PFSK-1 (cell line): ENCODE data around the gene DNAJA4.

Source experiments
- FOXP2 ChIP-seq: optimal IDR thresholded peaks from 2 replicates; pipeline ENCODE3; 2011; ENCODE audit warnings: borderline replicate concordance, control low read depth, inconsistent platforms; ENCODE audit not compliant: insufficient read depth; ENCODE audit errors: extremely low read length, extremely low read depth
- POLR2AphosphoS5 ChIP-seq: IDR thresholded peaks from 2 replicates; pipeline ENCODE4 v1.6.1; 2012; ENCODE audit warnings: low read depth, mild to moderate bottlenecking, control low read depth, low read length, moderate library complexity
- SIN3A ChIP-seq: IDR thresholded peaks from 2 replicates; pipeline ENCODE4 v1.6.1; 2012; ENCODE audit warnings: mild to moderate bottlenecking, low read length, moderate library complexity, borderline replicate concordance; ENCODE audit not compliant: insufficient read depth
- TAF1 ChIP-seq: IDR thresholded peaks from 2 replicates; pipeline ENCODE4 v1.6.1; 2012; ENCODE audit warnings: low read length, control low read depth, borderline replicate concordance; ENCODE audit not compliant: insufficient read depth
- TF ChIP-seq, protein P1 (sequence below), 2 experiments: IDR thresholded peaks; 2 replicates each; pipeline versions ENCODE4 v1.6.1 to v1.8.0; 2011 to 2012; ENCODE audit warnings: low read depth in 2 of 2, low read length in 2 of 2, control low read depth in 1 of 2, inconsistent platforms in 1 of 2, mild to moderate bottlenecking in 1 of 2, moderate library complexity in 1 of 2; ENCODE audit not compliant: insufficient read depth in 1 of 2

Gene DNAJA4

GRCh38 chr15:78313383-78313782, 49.0 kb downstream of the DNAJA4 start:
- no peak for TF ChIP-seq SIN3A
- no peak for TF ChIP-seq TAF1
- no peak for TF ChIP-seq POLR2AphosphoS5
- TF ChIP-seq, protein P1, sequence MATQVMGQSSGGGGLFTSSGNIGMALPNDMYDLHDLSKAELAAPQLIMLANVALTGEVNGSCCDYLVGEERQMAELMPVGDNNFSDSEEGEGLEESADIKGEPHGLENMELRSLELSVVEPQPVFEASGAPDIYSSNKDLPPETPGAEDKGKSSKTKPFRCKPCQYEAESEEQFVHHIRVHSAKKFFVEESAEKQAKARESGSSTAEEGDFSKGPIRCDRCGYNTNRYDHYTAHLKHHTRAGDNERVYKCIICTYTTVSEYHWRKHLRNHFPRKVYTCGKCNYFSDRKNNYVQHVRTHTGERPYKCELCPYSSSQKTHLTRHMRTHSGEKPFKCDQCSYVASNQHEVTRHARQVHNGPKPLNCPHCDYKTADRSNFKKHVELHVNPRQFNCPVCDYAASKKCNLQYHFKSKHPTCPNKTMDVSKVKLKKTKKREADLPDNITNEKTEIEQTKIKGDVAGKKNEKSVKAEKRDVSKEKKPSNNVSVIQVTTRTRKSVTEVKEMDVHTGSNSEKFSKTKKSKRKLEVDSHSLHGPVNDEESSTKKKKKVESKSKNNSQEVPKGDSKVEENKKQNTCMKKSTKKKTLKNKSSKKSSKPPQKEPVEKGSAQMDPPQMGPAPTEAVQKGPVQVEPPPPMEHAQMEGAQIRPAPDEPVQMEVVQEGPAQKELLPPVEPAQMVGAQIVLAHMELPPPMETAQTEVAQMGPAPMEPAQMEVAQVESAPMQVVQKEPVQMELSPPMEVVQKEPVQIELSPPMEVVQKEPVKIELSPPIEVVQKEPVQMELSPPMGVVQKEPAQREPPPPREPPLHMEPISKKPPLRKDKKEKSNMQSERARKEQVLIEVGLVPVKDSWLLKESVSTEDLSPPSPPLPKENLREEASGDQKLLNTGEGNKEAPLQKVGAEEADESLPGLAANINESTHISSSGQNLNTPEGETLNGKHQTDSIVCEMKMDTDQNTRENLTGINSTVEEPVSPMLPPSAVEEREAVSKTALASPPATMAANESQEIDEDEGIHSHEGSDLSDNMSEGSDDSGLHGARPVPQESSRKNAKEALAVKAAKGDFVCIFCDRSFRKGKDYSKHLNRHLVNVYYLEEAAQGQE (IDR thresholded peaks at IDR 0.05; ENCODE audit: insufficient read depth in 1 of 2, low read depth in 2 of 2, low read length in 2 of 2): no peak
- no peak for TF ChIP-seq FOXP2

DNA sequence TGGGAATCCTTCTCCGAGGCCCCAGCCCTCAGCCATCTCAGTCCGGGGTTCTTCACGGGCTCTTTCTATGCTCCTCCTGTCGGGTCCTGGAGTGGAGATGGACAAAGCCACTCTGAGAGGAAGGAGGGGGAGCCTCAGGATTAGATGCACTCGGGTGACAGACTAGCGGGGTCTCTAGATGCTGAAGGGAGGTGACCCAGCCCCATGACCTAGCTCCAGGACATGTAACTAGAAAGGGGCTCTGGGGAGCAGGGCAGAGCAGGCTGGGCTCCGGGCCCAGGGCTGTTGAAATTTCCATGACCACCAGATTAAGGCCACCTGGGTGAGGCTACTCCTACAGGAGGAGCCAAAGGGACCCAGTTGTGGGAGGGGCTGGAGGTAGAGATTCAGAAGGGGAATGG, 49.8 kb downstream of the DNAJA4 start:
- TF ChIP-seq TAF1: no peak
- TF ChIP-seq, protein P1 (IDR thresholded peaks at IDR 0.05; ENCODE audit: insufficient read depth in 1 of 2, low read depth in 2 of 2, low read length in 2 of 2): no peak
- no peak for TF ChIP-seq SIN3A
- no peak for TF ChIP-seq POLR2AphosphoS5
- TF ChIP-seq FOXP2: no peak

- TF ChIP-seq TAF1 (no peak), SIN3A (no peak), FOXP2 (no peak), POLR2AphosphoS5 (no peak)
- TF ChIP-seq, protein P1 (IDR thresholded peaks at IDR 0.05; ENCODE audit: insufficient read depth in 1 of 2, low read depth in 2 of 2, low read length in 2 of 2): no peak
These were observed 51.4 kb downstream of the DNAJA4 start for GRCh38 chr15:78315686-78316282.

DNA sequence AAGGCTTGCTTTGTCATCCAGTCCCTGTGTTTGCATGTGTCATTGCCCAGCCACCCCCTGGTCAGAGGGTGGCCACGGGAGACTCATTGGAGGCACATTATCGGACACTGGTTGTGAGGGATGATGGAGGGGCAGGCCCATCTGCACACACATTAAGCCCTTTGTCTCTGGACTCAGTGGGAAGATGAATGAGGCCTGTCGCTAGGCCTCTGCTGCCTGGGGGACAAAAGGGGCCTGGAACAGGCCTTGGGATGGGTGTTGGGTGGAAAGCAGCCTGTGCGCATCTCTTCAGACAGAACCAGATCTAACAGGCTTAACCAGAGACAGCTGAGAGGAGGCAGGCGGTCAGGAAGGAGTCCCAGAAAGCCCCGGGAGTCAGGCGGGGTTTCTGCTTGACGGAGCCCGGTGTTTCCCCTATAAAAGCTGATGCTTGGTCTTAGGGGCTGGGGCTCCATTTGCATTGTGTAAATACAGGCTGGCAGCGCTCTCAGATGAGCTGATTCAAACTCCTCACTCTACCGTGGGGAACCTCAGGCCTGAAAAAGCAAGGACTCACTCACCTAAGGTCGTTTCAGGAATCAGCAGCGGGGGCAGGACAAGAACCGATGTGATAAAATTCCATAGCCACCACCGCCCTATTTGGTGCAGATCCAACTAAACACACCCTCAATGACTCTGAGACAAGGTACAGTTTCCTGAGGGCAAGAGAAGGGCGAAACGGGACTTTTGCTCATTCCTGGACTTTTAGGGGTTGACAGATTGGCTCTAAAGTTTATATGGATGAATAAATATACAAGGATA, 52.1 kb downstream of the DNAJA4 start:
- TF ChIP-seq TAF1: no peak
- no peak for TF ChIP-seq SIN3A
- no peak for TF ChIP-seq POLR2AphosphoS5
- no peak for TF ChIP-seq FOXP2
- TF ChIP-seq, protein P1 (IDR thresholded peaks at IDR 0.05; ENCODE audit: insufficient read depth in 1 of 2, low read depth in 2 of 2, low read length in 2 of 2): no peak
